ENCODE measurements around the gene CCDC120. TPM values are rescaled to one million over a fixed set of nuclear protein-coding genes. Genes with fewer than 3 reads are reported as not detected.

The CCDC120 gene
- total RNA-seq, 4 donors from 2014 or later: 1.2 to 5.1 (median 2.9) TPM

DNA sequence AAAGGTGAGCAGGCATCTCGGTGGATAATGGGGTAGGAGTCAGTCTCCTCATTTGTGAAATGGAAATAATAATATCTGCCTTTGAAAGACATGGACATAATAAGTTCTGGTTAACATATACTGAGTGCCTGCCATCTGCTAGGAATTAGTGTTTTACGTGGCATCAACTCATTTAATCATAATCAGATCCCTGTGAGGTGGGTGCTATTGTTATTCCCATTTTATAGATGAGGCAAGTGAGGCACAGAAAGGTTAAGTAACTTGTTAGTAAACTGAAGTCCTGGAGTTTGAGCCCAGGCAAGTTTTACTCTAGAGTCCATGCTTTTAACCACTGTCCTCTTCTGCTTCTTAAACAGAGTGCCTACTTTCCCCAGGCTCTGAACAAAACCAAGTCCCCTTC lies 7.5 kb downstream of the CCDC120 start:
- Histone ChIP-seq H3K27me3 (no peaks in the 10 kb centered on the region), H3K4me1 (no peaks in the 10 kb centered on the region), H3K36me3 (peaks cover 0 to 41% (median 22%) of the 10 kb centered on the region in 4 donors), H3K4me3 (no peak overlapping the region), H3K9me3 (no peaks in the 10 kb centered on the region), H3K27ac (replicated peaks in 1 of 4) (no peak overlapping the region)
- no peak for DNase-seq (ENCODE audit: extremely low spot score)
- no peak for TF ChIP-seq POLR2AphosphoS5 (IDR thresholded peaks at IDR 0.05)
- TF ChIP-seq, protein P1, sequence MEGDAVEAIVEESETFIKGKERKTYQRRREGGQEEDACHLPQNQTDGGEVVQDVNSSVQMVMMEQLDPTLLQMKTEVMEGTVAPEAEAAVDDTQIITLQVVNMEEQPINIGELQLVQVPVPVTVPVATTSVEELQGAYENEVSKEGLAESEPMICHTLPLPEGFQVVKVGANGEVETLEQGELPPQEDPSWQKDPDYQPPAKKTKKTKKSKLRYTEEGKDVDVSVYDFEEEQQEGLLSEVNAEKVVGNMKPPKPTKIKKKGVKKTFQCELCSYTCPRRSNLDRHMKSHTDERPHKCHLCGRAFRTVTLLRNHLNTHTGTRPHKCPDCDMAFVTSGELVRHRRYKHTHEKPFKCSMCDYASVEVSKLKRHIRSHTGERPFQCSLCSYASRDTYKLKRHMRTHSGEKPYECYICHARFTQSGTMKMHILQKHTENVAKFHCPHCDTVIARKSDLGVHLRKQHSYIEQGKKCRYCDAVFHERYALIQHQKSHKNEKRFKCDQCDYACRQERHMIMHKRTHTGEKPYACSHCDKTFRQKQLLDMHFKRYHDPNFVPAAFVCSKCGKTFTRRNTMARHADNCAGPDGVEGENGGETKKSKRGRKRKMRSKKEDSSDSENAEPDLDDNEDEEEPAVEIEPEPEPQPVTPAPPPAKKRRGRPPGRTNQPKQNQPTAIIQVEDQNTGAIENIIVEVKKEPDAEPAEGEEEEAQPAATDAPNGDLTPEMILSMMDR (IDR thresholded peaks at IDR 0.05): no peak
- no peak for TF ChIP-seq EP300 (IDR thresholded peaks at IDR 0.05)
- TF ChIP-seq POLR2A (IDR thresholded peaks at IDR 0.05; ENCODE audit: low read depth): no peak
- intact Hi-C loops (cut with DNase I): no loop called here
- WGBS: 64% methylated on average over 2 of the region's 2 CpGs

DNA sequence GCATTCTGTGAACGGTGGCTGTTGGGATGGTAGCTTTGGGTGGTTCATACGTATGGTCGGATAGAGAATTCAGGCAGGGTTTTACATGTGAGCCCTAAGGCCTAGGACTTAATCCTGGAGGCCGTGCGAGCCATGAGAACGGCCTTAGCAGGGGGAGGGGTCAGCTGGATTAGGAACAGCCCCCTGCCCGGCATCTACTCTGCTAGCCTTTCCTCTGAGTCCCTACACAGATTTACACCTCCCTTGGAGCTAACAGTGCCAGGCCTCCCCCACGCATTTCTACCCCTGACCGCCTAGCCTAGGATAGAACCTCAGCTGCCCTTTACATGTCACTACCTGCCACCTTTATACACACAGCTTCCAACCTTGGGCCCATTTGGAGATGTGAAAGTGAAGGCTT lies 7.9 kb downstream of the CCDC120 start:
- Histone ChIP-seq H3K27me3 (no peaks in the 10 kb centered on the region), H3K9me3 (no peaks in the 10 kb centered on the region), H3K4me1 (no peaks in the 10 kb centered on the region), H3K36me3 (peaks cover 0 to 41% (median 22%) of the 10 kb centered on the region in 4 donors), H3K4me3 (no peak overlapping the region), H3K27ac (replicated peaks in 1 of 4) (no peak overlapping the region)
- intact Hi-C loops (cut with DNase I): no loop called here
- 87% methylated on average over 7 of the region's 9 CpGs for WGBS
- DNase-seq (ENCODE audit: extremely low spot score): no peak
- TF ChIP-seq, protein P1 (IDR thresholded peaks at IDR 0.05): no peak
- TF ChIP-seq POLR2A (IDR thresholded peaks at IDR 0.05; ENCODE audit: low read depth) (no peak), POLR2AphosphoS5 (IDR thresholded peaks at IDR 0.05) (no peak), EP300 (IDR thresholded peaks at IDR 0.05) (no peak)

DNA sequence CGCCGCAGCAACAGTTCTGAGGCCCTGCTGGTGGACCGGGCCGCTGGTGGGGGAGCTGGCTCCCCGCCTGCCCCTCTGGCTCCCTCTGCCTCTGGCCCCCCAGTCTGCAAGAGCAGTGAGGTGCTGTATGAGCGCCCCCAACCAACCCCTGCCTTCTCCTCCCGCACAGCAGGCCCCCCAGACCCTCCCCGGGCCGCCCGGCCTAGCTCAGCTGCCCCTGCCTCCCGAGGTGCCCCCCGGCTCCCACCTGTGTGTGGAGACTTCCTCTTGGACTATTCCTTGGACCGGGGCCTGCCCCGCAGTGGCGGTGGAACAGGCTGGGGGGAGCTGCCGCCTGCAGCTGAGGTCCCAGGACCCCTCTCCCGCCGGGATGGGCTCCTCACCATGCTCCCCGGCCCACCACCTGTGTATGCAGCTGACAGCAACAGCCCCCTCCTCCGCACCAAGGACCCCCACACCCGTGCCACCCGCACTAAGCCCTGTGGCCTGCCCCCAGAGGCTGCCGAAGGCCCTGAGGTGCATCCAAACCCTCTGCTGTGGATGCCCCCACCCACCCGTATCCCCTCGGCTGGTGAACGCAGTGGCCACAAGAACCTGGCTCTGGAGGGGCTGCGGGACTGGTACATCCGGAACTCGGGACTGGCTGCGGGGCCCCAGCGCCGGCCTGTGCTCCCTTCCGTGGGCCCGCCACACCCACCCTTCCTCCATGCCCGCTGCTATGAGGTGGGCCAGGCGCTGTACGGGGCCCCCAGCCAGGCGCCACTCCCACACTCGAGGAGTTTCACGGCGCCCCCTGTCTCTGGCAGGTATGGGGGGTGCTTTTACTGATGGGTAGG lies 8.7 kb downstream of the CCDC120 start:
- TF ChIP-seq EP300 (IDR thresholded peaks at IDR 0.05): no peak
- TF ChIP-seq POLR2AphosphoS5 (IDR thresholded peaks at IDR 0.05): no peak
- TF ChIP-seq, protein P1 (IDR thresholded peaks at IDR 0.05): no peak
- no peak for TF ChIP-seq POLR2A (IDR thresholded peaks at IDR 0.05; ENCODE audit: low read depth)
- peaks cover 0 to 34% (median 18%) of the 10 kb centered on the region in 4 donors for H3K36me3 ChIP-seq
- H3K27ac ChIP-seq (replicated peaks in 1 of 4): no peak overlapping the region
- H3K4me1 ChIP-seq: peaks cover 4% of the 10 kb centered on the region in 4 donors
- intact Hi-C loops (cut with DNase I): no loop called here
- H3K27me3 ChIP-seq: no peaks in the 10 kb centered on the region
- H3K4me3 ChIP-seq: no peak overlapping the region
- whole genome bisulfite sequencing: 88% methylated on average over 10 of the region's 41 CpGs
- H3K9me3 ChIP-seq: no peaks in the 10 kb centered on the region
- DNase-seq (ENCODE audit: extremely low spot score): no peak

DNA sequence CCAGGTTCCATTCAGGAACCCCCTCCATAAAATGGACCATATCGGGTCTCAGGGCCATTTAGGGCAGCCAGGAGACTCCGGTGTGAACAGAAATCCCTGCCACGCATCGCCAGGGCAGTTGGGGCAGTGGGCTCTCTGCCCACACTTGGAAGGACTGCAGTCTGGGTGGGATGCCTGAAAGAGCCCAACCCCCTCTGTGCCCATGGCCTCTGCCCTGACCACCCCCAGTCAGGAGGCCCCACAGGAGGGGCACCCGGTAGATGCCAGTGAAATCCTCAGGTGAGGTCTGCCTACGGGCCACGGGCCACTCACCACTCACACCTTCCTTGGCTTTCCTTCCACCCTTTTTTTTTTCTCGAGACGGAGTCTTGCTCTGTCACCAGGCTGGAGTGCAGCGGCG lies 10.2 kb downstream of the CCDC120 start:
- DNase-seq (ENCODE audit: extremely low spot score): no peak
- Histone ChIP-seq H3K36me3 (peaks cover 0 to 27% (median 14%) of the 10 kb centered on the region in 4 donors), H3K4me1 (peaks cover 11 to 16% (median 15%) of the 10 kb centered on the region in 4 donors), H3K9me3 (no peaks in the 10 kb centered on the region), H3K4me3 (no peak overlapping the region), H3K27ac (replicated peaks in 1 of 4) (no peak overlapping the region), H3K27me3 (no peaks in the 10 kb centered on the region)
- intact Hi-C loops (cut with DNase I): no loop called here
- TF ChIP-seq POLR2A (IDR thresholded peaks at IDR 0.05; ENCODE audit: low read depth) (no peak), POLR2AphosphoS5 (IDR thresholded peaks at IDR 0.05) (no peak), EP300 (IDR thresholded peaks at IDR 0.05) (no peak)
- TF ChIP-seq, protein P1 (IDR thresholded peaks at IDR 0.05): no peak
- WGBS: 85% methylated on average over 10 of the region's 11 CpGs
